Testis (tissue), 3 donors: ENCODE results near the gene PTGFRN. TPM values are rescaled to one million over a fixed set of nuclear protein-coding genes. Genes with fewer than 3 reads are reported as not detected.

Experiments used
- DNase-seq: peaks from one replicate; pipeline ENCODE4 v3.0.0-alpha.2; 2019
- H3K27ac ChIP-seq, 2 donors: fragments of 200-600 bp; sonication (generic); one replicate each; pipeline ENCODE4 v1.5.1; 2019
- H3K27me3 ChIP-seq: fragments of 200-600 bp; sonication (generic); one replicate; pipeline ENCODE4 v1.5.1; 2019
- H3K36me3 ChIP-seq: fragments of 200-600 bp; sonication (generic); one replicate; pipeline ENCODE4 v1.5.1; 2017; ENCODE audit warnings: low read depth; ENCODE audit errors: missing control alignments
- H3K4me1 ChIP-seq: fragments of 200-600 bp; sonication (generic); one replicate; pipeline ENCODE4 v1.5.1; 2019
- H3K4me3 ChIP-seq, 2 donors: fragments of 200-600 bp; sonication (generic); one replicate each; pipeline ENCODE4 v1.5.1; 2017 to 2019
- H3K9me3 ChIP-seq: fragments of 200-600 bp; sonication (generic); one replicate; pipeline ENCODE4 v1.5.1; 2017
- CTCF ChIP-seq, 3 experiments: fragments of 450-650 bp in 2 of 3; fragments of 200-600 bp in 1 of 3; sonication (generic) in 1 of 3; IDR thresholded peaks; one replicate each; pipeline ENCODE4 v1.5.1; 2016 to 2019; ENCODE audit warnings: antibody characterized with exemption in 3 of 3, mild to moderate bottlenecking in 2 of 3, moderate library complexity in 1 of 3
- POLR2A ChIP-seq: fragments of 450-650 bp; IDR thresholded peaks from one replicate; pipeline ENCODE4 v1.6.1; 2017; ENCODE audit warnings: antibody characterized with exemption, mild to moderate bottlenecking, moderate library complexity
- WGBS, 2 donors: methylation state at CpG; one replicate each; pipeline ENCODE4 v1.1.5; 2018; 5-methylcytosine and 5-hydroxymethylcytosine counted together
- intact Hi-C: fragments of 100-400 bp; cut with DNase I; formaldehyde crosslinking; loops from one replicate; pipeline ENCODE4 v1.15.1; 2023; ENCODE audit warnings: low total_unique reads
- polyA plus RNA-seq: library from polyadenylated mRNA; stranded (reverse); fragments of 350-450 nt; fragmentation: Illumina TruSeq; extraction: RNeasy Lipid Tissue Mini Kit (QIAGEN cat#74804); gene quantifications from one replicate; pipeline ENCODE4 v1.2.3, GENCODE V29; 2014; ENCODE audit warnings: low read depth, low replicate concordance; ENCODE audit not compliant: insufficient read depth
- total RNA-seq, 2 donors: library from RNA; depleted of rRNA; stranded (reverse); fragments of >200 nt; gene quantifications; one replicate each; pipeline ENCODE4 v1.2.3, GENCODE V29; 2016

The PTGFRN gene
- total and polyA plus RNA-seq, 3 donors from 2014 or later, result 26.8 to 32.0 (median 28.1) TPM

- DNase-seq, result no peak
- TF ChIP-seq CTCF (IDR thresholded peaks at IDR 0.05), result no peak
- TF ChIP-seq POLR2A, result no peak
- no peaks in the 10 kb centered on the region for H3K27me3 ChIP-seq
- no peaks in the 10 kb centered on the region for H3K9me3 ChIP-seq
- intact Hi-C loops, result no loop called here
- H3K4me3 ChIP-seq, result no peak overlapping the region
- no peak overlapping the region for H3K27ac ChIP-seq
- H3K4me1 ChIP-seq, result no peaks in the 10 kb centered on the region
- 71 to 86% methylated on average over 2 of the region's 2 CpGs for WGBS, 2 donors
- H3K36me3 ChIP-seq, result no peaks in the 10 kb centered on the region
Measured at GRCh38 chr1:116904791-116905320, 4.9 kb upstream of the PTGFRN start.

DNA sequence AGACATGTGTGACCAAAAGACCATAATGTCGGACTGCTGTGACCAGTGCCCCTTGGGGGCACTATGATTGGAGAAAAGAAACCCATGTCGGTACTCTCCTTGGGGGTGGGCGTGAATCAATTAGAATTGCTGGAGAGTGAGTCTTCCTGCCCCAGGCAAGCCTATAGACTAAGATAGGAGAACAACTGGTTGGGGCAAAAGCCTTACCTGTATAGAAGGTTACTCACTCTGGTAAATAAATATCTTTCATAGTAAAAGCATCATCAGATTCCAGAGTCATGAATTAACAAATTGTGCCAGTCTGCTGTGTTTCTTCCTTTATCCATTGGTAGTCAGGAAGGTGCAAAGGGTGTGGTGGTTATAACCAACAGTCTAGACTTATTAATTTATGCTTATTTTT is 2.9 kb upstream of the PTGFRN start:
- Histone ChIP-seq H3K4me3 (no peak overlapping the region), H3K4me1 (peaks cover 8% of the 10 kb centered on the region), H3K27ac (no peak overlapping the region), H3K27me3 (no peaks in the 10 kb centered on the region), H3K9me3 (no peaks in the 10 kb centered on the region), H3K36me3 (no peaks in the 10 kb centered on the region)
- TF ChIP-seq CTCF (IDR thresholded peaks at IDR 0.05), result no peak
- TF ChIP-seq POLR2A, result no peak
- DNase-seq, result no peak
- intact Hi-C loops, result no loop called here
- WGBS, 2 donors, result 75 to 96% methylated on average over 3 of the region's 3 CpGs

GRCh38 chr1:116907351-116907750 is 2.4 kb upstream of the PTGFRN start:
- intact Hi-C loops, result no loop called here
- Histone ChIP-seq H3K9me3 (no peaks in the 10 kb centered on the region), H3K36me3 (no peaks in the 10 kb centered on the region), H3K27ac (no peak overlapping the region), H3K4me1 (peaks cover 8% of the 10 kb centered on the region), H3K4me3 (no peak overlapping the region), H3K27me3 (no peaks in the 10 kb centered on the region)
- 97% methylated on average over 3 of the region's 3 CpGs for WGBS, 2 donors
- TF ChIP-seq CTCF (IDR thresholded peaks at IDR 0.05) (no peak), POLR2A (no peak)
- no peak for DNase-seq

DNA sequence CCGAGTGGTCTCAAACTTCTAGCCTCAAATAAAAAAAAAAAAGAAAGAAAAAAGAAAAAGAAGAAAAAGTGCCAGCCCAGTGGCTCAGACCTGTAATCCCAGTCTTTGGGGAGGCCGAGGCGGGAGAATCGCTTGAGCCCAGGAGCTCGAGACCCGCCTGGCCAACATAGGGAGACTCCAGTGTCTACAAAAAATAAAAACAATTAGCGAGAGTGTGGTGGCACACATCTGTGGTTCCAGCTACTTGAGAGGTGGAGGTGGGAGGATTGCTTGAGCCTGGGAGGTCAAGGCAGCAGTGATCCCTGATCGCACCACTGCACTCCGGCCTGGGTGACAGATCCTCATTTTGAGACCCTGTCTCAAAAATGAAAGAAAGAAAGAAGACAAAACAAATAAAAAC is 1.4 kb upstream of the PTGFRN start:
- Histone ChIP-seq H3K27me3 (no peaks in the 10 kb centered on the region), H3K4me1 (peaks cover 8% of the 10 kb centered on the region), H3K27ac (no peak overlapping the region), H3K4me3 (no peak overlapping the region), H3K36me3 (no peaks in the 10 kb centered on the region), H3K9me3 (no peaks in the 10 kb centered on the region)
- intact Hi-C loops, result no loop called here
- 88 to 96% methylated on average over 9 of the region's 9 CpGs for WGBS, 2 donors
- no peak for DNase-seq
- TF ChIP-seq POLR2A, result no peak
- TF ChIP-seq CTCF (IDR thresholded peaks at IDR 0.05), result no peak

DNA sequence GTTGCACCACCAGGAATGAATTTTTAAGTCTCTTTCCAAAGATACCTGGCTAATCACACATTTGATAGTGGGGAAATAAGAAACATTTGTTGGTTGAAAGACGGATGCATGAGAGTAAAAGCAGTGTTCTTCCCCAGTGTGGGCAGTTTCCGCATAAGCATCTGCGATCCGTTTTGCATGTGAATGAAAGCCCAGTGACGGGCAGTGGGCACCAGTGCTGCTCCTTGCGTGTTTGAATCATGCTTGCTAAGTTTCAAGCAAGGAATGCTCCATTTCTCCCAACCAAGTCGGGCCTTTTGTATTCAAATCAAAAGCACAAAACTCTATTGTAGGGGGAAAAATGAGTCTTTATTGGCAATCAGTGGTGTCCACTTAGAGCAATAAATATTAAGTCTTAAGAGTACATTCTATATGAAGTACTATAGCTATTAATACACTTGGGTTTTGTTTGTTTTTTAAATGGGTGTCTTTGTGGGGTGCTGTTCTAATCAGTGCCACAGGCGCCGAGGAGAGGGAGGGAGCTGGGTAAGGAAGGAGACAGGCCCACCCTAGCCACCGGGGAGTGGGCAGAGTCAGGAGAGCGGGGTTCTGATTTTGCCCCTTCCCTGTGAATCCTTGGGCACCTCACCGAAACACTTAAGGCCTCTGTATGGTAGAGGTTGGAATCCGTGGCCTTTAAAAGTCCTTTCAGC is 750 bp upstream of the PTGFRN start:
- no peak for TF ChIP-seq POLR2A
- TF ChIP-seq CTCF (IDR thresholded peaks at IDR 0.05), result no peak
- Histone ChIP-seq H3K9me3 (no peaks in the 10 kb centered on the region), H3K27ac (peak overlapping the region; percentile 82 to 86), H3K36me3 (no peaks in the 10 kb centered on the region), H3K4me3 (peak overlapping the region; percentile 69 to 82), H3K4me1 (peaks cover 8% of the 10 kb centered on the region), H3K27me3 (no peaks in the 10 kb centered on the region)
- 57 to 58% methylated on average over 13 of the region's 13 CpGs for WGBS, 2 donors
- DNase-seq, result no peak
- intact Hi-C loops, result no loop called here
